GM10266 (cell line): ENCODE measurements around the gene ZGPAT.

ENCODE experiments used
- DNase-seq: peaks from one replicate; pipeline ENCODE4 v3.0.0; 2012; ENCODE audit errors: extremely low spot score
- CTCF ChIP-seq: IDR thresholded peaks from 2 replicates; pipeline ENCODE4 v1.5.1; 2012; ENCODE audit warnings: mild to moderate bottlenecking, low read depth; ENCODE audit not compliant: control insufficient read depth, insufficient read depth; ENCODE audit errors: missing control alignments

ZGPAT gene

DNA sequence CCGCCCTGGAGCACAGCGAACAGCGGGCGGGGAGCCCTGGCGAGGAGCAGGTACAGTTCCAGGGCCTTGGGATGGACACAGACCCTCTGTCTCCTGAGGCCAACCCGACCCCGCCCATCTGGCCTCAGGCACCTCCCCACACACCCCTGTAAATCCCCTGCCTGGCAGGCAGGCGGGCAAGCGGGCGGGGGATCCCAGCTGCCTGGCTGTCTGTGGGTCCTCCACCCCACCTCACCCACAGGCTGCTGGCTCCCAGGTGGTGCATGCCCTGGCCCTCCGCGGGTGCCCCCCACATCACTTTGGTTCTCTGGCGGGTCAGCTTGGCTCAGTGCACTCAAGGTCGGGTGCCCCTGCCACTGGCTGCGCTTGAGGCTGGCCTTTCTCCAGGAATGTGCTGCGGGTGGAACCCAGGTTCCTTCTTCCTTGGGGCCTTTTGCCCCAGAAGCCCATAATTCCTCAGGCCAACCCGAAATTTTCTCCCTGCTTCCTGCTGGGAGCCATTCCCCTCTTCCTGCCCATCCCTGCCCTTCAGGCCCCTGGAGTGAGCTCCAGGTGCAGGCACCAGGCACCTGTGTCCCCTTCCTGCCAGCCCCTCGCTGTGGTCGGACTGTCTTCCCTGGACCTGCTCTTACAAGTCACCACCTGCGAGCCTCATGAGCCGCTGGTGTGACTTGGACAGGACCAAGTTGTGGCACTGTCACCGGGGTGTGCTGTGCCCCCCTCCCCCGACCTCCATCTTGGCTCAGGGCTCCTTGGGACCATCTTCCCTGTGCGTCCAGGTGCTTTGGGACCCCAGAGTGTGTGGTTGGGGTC is 16.7 kb upstream of the ZGPAT start:
- peak; percentile 54 for DNase-seq

GRCh38 chr20:63691711-63692435 is 16.0 kb upstream of the ZGPAT start:
- DNase-seq = no peak
- TF ChIP-seq CTCF = no peak

More for the DNA sequence above, 16.7 kb upstream of the ZGPAT start:
- no peak for TF ChIP-seq CTCF

DNA sequence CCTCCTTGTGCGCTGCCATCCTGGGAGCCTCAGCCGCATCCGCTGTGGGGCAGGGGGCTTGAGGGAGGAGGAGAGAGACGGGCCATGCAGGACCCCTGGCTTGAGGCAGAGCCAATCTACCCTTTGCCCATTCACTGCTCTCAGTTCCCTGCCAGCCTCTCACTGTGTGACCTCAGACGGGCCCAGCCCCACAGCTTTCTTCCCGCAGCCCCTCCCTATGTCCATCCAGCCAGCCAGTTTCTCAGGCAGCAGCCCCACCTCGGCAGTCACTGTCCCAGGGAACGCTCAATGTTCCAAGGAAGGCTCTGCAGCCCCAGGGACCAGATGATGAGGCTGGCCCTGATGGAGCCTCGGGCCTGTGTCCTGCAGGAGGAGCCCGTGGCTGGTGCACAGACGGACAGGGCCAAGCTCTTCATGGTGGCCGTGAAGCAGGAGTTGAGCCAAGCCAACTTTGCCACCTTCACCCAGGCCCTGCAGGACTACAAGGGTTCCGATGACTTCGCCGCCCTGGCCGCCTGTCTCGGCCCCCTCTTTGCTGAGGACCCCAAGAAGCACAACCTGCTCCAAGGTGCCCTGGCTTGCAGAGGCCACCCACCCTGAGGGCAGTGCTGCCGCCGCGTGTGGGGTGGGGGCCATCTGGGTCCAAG is 15.3 kb upstream of the ZGPAT start:
- TF ChIP-seq CTCF = no peak
- DNase-seq = no peak

- DNase-seq = no peak
- no peak for TF ChIP-seq CTCF
Observed at GRCh38 chr20:63693083-63693732, 14.6 kb upstream of the ZGPAT start.

DNA sequence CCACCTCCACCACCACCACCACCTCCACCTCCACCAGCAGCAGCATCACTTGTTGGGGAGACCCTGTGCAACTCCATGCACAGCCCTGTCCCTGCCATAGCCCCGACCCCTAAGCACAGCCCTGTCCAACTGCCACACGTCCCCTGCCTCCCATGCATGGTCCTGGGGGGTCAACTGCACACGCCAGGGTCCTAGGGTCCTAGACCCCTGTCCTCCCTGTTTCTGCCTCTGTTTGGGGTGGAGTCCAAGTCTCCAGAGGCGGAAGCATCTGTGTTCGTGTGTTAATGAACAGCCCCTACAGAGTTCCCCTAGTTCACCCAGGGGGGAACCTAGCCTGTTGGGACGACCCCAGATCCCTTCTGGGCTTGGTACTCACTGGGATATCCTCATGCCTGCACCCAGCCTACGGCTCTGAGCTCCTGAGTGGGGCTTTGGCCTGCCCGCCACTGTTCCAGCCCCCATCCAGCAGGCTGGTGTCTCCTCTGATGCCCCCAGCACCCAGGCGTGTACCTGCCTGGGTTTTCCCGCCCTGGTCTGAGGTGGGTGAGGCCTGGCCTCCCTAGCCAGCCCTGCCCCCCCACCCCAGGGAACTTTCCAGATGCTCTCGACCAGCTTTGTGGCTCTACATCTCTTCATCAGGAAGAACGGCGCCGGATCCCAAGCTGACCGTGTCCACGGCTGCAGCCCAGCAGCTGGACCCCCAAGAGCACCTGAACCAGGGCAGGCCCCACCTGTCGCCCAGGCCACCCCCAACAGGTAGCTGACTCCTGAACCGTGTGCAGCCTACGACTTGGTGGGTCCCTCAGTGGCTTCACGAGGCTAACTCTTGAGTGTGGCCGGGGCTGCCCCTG is 13.9 kb upstream of the ZGPAT start:
- no peak for TF ChIP-seq CTCF

GRCh38 chr20:63694584-63695423 is 13.0 kb upstream of the ZGPAT start:
- DNase-seq = no peak

More for the DNA sequence above, 13.9 kb upstream of the ZGPAT start:
- no peak for DNase-seq

More at GRCh38 chr20:63694584-63695423, 13.0 kb upstream of the ZGPAT start:
- TF ChIP-seq CTCF = no peak
